NCI-H1105 (cell line): ENCODE data around the gene ZNF462.
A peak's percentile ranks its signal among the peaks of the same experiment; 100 is the strongest.
"Not testable (repeated sequence)": the region's sequence is repeated elsewhere in the genome, so short reads cannot be mapped to it uniquely, and the experiment has no call there.

Source experiments
- DNase-seq: peaks from one replicate; lab custom pipeline; 2025; lab: John Stamatoyannopoulos, UW

The ZNF462 gene, protein sequence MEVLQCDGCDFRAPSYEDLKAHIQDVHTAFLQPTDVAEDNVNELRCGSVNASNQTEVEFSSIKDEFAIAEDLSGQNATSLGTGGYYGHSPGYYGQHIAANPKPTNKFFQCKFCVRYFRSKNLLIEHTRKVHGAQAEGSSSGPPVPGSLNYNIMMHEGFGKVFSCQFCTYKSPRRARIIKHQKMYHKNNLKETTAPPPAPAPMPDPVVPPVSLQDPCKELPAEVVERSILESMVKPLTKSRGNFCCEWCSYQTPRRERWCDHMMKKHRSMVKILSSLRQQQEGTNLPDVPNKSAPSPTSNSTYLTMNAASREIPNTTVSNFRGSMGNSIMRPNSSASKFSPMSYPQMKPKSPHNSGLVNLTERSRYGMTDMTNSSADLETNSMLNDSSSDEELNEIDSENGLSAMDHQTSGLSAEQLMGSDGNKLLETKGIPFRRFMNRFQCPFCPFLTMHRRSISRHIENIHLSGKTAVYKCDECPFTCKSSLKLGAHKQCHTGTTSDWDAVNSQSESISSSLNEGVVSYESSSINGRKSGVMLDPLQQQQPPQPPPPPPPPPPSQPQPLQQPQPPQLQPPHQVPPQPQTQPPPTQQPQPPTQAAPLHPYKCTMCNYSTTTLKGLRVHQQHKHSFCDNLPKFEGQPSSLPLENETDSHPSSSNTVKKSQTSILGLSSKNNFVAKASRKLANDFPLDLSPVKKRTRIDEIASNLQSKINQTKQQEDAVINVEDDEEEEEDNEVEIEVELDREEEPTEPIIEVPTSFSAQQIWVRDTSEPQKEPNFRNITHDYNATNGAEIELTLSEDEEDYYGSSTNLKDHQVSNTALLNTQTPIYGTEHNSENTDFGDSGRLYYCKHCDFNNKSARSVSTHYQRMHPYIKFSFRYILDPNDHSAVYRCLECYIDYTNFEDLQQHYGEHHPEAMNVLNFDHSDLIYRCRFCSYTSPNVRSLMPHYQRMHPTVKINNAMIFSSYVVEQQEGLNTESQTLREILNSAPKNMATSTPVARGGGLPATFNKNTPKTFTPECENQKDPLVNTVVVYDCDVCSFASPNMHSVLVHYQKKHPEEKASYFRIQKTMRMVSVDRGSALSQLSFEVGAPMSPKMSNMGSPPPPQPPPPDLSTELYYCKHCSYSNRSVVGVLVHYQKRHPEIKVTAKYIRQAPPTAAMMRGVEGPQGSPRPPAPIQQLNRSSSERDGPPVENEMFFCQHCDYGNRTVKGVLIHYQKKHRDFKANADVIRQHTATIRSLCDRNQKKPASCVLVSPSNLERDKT (N-terminal part only)

DNA sequence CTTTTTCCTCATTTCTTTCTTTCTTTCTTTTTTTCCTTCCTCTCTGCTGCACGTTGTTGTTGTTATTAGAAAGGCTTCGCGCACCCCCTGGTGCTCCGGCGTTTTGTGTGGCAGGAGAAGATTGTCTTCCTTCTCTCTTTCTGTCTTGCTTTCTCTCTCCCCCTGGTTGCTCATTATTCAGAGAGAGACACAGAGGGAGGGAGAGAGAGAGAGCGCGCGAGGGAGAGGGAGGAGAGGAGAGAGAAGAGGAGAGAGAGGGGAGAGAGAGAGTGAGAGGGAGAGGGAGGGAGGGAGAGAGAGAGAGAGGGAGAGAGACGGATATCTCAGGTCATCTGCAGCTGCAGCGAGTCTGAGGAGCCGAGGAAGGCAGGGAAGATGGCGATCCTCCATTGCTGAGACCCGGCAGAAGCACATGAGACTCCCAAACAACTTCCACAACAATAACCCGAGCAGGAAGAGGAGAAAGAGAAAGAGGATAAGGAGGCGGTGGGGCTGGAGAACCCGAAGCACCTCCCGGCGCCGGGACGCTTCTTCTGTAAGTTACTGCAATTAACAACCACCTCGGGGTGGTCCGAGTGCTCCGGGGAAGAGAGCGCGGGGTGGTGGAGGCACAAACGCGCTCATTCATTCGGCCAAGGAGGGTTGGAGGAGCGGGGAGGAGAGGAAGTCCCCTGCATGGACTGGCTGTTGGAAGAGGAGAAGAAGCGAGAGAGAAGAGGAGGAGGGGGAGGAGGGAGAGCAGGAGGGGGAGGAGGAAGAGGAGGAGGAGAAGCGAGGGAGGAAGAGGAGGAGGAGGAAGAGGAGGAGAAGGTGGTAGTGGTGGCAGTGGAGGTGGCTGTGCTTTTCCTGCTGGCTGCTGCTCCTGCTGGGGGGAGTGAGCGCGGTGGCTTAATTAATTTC lies at the start of gene ZNF462:
Gene ZNF462, plus strand, starts transcription at position 346 of the 900 bp plus-strand sequence. CDS start 60,218 bp downstream, outside the sequence.
- DNase-seq: peak; percentile 54

DNA sequence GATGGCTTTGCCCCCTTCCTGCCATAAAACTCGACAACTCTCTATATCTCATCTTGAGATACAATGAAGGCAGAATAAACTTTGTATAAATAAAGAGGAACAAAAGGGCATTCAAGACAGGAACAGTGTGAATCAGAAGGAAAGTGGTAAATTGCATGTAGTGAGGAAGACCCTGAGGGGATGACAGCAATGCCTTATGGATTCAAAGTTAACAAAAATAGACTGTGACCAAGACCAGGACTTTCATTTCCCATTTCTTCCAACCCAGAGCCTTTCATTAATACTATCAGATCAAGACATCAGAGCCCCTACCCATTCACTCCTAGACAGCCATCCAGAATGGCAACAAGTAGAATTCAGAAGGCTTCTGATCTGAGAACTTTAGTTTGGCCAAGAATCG lies 46.4 kb upstream of the ZNF462 start:
- no peak for DNase-seq

DNA sequence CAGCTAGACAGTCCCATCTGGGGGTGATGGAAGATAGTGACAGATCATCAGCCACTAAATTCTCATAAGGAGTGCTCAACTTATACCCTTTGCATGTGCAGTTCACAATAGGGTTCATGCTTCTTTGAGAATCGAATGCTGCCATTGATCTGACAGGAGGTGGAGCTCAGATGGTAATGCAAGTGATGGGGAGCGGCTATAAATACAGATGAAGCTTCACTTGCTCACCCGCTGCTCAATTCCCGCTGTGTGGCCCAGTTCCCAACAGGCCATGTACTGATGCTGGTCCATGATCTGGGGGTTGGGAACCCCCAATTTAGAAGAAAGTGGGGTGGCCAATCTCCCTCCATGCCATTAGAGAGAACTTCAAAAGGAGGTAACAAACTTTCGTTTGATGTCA lies 44.9 kb upstream of the ZNF462 start:
- DNase-seq: no peak

DNA sequence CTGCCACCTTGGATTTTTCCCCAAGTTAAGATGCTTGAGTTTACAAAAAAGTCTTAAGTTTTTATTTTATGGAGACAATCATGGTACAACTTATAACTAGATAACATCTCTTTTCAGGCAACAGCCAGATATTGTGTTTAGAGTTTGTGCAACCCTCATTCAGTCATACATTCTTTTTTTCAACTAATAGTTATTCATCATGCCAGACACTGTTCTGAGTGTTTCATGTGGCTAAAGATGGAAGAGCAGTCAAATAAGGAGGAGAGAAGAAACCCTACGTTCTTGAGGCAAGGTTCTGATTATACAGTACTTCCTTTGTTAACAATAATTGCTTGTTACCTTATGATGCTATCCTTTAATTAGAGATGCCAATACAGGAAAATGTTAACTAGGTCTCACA lies 42.1 kb upstream of the ZNF462 start:
- no peak for DNase-seq

DNA sequence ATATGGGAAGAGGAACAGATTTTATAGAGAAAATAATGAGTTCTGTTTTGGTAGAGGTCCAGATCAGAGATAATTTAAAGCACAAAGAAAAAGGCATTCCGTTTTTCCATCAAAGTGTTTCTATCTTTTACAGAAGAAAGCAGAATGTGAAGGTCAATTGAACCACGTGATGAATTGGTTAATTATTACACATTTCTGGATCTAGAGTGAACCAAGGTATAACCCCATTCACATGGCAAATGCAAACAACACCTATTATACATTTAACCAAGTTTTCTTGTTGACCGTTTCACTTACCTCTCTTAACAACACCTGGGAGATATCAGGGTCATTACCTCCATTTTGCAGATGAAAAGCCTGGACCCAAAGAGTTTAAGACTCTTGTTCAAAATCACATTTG lies 34.9 kb upstream of the ZNF462 start:
- DNase-seq: no peak

DNA sequence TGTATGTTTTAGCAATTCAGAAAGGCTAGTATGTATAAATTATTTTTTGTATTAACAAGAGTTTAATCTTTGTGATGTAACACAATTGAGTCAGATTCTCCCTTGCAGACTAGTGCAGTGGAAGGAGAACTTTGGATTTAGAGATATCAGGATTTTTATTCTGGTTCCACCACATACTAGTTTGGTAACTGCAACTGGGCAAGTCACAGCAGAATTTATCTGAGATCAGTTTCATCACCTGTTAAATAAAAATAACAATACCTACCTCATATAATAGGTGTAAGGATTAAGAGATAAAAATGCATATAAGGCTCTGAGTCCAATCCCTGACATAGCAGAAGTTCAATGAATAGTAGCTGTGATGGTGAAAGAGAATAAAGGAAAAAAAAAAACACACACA lies 34.0 kb upstream of the ZNF462 start:
- no peak for DNase-seq

DNA sequence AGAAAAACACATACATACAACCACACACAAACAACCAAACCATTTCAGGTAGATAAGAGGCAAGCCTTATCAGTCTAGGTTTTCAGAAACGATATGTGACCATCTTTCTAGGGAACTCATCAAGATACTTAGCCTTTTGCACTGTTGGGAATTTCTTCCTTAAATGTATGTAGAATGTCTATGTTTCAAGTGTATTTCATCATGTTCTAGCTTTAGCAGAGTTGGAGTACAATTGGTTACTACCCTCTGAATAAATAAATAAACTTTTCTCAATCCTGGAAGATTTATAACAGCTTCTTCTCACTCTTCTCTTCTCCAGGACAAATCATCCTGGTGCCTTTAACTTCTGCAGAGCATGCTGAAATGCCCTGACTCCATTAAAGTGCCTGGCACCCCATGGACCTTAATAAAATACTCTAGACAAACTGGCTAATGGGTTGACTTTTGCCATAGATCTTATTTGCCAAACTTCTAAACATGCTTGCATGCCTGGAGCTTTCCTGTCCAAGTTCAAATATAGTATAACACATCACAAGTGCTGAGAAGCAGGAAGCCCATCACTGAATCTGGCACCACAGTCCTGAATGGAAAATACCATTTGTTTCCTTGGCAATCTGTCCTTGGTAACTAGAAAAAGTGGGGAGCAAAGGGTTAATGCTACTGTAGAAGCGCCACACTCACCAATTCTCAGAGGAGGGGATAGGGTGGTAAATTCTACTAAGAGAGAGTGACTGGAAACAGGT lies 33.1 kb upstream of the ZNF462 start:
- no peak for DNase-seq

DNA sequence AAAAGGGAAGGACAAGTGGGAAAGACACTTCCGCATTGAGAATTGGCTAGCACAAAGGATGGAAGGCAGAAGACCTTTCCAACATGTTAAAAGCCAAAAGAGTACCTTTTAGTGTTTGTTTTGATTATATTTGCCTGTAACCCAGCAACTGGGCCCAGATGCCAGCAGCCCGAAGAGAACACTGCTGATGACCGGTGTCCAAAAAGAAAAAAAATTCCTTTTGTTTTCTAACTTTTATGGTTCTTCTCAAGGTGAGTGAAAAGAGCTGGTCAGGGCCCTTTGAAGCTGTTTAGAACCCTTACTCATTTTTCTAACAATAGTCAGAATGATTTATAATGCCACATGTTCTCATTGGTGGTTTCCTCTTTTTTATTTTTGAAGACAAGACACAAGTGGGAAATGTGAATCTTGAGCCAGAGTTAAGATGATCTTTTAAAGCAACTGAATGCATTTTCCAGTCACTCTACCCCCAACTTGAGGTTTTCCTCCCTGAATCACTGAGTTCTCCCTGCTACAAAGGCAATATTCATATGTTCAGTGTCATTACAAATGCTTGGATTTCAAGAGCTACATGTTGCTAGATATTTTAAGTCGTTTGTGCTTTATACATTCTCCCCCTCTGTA lies 32.3 kb upstream of the ZNF462 start:
- DNase-seq: no peak

DNA sequence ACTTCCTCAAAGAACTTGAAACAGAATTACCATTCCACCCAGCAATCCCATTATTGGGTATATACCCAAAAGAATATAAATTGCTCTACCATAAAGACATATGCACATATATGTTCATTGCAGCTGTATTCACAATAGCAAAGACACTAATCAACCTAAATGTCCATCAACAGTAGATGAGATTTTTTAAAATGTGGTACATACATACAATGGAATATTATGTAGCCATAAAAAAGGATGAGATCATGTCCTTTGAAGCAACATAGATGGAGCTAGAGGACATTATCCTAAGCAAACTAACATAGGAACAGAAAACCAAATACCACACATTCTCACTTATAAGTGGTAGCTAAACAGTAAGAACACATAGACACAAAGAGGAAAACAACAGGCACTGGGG lies 28.1 kb upstream of the ZNF462 start:
- DNase-seq: no peak

DNA sequence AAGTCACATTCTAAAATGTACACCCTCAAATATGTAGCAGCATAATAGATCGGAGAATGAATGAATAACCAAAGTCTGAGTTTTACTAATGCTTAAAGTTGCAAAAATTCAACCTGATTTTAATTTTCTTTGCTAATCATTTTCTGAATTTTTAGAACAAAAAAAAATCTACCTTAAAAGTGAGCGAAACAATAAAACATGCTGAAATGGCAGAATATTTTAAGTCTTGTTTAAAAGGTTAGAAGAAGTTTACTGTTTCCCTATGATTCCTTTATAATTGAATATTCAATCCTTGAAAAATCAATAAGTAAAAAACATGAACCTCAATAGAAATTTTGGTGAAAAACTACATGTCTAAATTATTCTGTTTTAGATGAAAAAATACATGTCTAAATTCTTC lies 27.1 kb upstream of the ZNF462 start:
- no peak for DNase-seq

DNA sequence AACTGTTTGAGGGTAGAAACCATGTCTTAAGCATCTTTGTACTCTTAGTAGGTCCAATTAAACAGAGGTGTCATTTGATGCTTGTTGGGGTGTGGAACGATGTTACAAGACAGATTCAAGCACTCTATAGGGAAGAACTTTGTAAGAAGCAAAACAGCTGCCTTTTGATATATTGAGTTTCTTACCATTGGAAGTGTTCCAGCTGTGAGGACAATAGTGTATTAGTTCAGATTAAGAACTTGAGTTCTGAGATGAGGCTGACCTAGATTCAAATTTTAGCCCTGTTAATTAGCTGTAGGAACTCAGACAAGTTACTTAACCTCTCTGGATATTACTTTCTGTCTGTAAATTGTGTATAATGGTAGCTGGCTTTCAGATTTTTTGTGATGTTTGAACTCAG lies 19.6 kb upstream of the ZNF462 start:
- DNase-seq: no peak

DNA sequence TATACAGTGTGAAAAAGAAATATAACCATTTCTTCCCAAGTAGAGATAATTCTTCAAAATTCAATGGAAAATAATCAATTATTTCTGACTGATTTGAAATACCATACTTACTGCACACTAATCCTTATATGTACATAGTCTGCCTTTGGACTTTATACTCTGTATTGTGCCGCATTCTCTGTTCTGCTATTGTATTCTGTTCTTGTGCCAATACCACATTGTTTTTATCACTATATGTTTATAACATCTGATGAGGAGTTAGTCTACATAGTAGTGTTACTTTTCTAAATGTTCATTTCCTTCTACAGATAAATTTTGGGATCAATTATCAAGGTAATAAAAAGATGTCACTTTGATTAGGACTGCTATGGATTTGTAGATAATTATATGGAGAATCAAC lies 16.7 kb upstream of the ZNF462 start:
- no peak for DNase-seq

DNA sequence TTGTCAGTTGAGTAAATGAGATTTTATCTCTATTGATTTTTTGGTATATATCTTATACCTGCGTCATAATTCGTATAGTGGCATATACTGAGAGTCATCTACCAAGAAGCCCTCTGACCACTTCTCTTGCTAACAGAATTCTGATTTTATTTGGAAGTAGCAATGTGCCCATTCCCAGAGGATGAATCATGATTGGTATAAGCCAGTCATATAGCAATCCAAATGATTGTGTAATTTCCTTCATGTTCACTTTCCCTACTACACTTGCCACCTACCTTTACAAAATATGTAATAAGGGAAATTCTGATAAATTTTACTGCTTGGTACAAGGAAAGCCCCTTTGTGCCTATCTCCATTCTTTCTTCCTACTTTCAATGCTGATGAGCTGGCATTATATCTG lies 16.1 kb upstream of the ZNF462 start:
- DNase-seq: no peak

DNA sequence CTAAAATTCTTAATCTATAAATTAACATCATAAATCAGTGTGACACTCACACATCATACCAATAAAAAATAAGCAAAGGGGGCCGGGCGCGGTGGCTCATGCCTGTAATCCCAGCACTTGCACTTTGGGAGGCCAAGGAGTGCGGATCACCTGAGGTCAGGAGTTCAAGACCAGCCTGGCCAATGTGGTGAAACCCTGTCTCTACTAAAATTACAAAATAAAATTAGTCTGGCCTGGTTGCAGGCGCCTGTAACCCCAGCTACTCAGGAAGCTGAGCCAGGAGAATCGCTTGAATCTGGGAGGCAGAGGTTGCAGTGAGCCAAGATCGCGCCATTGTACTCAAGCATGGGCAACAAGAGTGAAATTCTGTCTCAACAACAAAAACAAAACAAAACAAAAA lies 11.3 kb upstream of the ZNF462 start:
- DNase-seq: not testable (repeated sequence)

DNA sequence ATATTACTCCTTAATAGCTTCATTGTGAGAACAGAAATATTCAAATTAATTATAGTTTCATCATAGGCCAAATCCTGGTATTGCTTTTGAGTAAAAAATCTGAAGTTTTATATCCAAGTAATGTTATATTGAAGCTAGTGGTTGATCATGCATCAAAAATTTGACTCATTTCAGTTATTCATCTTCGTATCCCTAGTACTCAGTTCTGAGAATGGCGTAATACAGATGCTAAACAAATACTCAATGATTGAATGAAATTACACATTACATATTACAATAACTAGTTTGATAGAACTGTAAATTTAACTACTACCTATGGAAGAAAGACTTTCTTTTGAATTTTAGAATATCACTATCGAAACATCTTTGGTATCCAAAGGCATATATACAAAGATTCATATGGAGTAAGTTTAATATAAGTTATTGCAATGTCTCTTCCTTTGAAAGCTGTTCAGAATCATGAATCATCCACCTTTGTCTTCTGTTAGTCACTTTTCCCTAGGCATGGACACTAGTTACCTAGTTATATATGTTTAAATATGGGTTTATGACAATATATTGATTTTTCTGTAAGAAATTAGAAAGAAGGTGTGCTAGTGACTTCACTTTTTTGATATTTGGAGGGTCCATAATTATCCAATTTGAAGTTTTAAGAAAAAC lies 5.0 kb upstream of the ZNF462 start:
- DNase-seq: no peak

DNA sequence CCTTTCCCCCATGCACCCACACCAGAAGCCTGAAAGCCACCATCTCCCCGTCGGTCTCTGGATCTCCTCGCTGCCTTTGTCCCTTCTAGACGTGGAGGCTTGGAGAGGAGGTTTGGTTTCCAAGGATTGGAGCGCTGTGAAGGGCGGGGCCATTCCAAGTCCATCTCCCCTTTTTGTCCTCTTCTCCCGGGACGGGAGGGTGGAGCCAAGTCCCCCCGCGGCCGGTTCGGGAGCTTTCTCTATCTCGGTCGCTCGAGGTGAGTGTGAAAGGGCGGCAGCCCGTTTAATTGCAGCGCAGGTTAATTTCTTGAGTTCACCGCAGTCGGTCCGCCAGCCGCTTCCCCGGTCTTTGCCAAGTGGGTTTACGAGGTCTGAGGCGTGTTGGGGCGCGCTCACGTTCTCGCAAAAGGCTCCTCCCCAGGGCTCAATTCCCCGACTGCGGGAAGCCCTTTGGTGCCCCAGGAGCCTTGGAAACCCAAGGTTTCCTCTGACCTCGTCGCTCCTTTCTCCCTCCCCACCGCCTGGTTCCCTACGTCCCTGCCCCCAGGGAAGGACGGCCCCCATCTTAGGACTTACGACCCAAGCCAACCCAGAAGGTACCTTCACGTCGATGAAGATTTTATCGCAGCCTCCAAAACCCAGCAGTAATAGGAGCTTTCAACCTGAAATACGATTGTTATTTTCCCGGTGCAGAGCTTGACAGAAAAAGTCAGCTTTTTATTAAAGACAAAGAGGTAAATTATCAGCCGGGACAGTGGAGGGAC lies 2.8 kb upstream of the ZNF462 start:
- peak; percentile 57 for DNase-seq

DNA sequence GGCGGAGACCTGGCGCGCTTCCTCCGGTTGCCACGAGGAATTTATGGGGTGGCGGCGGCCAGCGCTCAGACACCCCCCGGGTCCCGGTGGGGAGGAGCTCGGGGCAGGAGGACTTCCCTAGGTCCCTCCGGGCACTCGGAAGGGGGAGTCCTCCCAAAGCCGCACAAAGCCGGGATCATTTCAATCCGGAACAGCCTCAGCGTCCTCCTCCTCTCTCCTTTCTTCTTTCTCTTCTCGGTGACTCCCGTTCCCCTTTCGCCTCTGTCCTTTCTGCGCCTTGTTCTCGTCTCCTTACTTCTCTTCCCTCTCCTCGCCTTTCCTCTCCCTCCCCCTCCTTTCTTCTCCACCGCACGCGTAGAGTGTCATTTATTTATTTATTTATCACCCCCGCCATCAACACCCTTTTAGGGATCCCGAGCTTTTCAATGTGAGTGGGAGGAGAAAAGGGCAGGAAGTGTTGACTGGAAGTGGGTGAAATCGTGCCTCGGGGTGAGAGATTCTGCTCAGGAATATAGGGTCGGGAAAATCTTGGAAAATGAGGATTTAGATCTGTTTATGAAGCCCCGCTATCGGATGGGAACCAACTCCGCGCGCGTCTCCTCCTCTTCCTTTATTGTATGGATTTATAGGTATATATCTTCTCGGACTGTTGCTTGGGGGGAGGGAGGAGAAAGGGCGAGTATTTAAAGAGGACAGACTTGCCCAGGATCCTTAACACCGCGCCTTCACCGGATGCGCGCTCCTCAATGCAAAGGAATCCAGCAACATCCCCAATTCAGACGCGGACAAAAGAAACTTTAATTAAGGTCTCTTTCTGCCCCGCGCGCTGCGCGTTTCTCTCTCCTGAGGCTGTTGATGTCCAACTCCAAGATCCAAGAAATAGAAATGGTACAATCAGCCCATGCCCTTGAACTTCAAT lies 2.0 kb upstream of the ZNF462 start:
- DNase-seq: no peak

DNA sequence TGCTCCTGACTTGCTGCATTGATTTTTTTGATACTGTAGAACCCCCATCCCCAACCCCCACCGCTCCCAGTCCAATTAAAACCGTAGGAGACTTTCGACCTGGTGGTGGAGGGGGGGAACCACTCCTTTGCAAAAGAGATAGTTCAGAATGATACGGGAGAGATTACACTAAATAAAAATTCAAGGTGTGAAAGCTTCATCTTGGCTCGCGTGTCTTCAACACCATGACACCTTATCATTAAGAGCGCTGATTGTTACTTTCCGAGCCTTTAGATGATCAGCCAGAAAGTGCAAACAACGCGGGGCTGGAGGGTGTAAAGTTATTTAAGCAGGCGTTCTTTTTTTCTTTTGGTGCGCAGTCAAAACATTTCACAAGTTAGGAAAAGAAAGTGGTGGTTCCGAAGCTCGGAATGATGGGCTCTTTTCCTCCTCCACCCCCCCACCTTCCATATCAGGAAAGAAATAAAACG lies 1.3 kb upstream of the ZNF462 start:
- no peak for DNase-seq
